ENCODE results near the gene ISYNA1.

DNA sequence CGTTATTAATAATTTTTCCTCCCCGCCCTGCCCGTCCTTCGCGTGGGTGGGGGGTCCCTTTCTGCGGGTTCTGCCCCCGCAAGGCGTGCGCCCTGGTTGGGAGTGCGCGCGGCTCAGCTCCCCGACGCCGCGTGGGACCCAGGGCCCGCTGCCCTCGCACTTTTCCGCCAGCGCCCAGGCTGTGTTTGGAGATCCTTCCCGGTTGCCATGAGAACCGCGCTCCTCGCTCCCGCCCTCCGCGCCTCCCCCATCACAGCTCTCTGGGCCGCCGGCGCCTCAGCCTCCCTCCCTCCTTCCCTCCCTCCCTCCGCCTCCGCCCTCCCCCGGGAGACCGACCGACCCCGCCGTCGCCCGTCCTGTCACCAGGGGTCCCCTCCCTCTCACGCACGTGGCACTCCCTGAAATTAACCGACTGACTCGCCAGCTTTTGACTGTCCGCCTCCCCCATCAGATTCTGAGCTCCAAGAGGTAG lies 21.1 kb downstream of the ISYNA1 start:
- TF ChIP-seq, protein P1, sequence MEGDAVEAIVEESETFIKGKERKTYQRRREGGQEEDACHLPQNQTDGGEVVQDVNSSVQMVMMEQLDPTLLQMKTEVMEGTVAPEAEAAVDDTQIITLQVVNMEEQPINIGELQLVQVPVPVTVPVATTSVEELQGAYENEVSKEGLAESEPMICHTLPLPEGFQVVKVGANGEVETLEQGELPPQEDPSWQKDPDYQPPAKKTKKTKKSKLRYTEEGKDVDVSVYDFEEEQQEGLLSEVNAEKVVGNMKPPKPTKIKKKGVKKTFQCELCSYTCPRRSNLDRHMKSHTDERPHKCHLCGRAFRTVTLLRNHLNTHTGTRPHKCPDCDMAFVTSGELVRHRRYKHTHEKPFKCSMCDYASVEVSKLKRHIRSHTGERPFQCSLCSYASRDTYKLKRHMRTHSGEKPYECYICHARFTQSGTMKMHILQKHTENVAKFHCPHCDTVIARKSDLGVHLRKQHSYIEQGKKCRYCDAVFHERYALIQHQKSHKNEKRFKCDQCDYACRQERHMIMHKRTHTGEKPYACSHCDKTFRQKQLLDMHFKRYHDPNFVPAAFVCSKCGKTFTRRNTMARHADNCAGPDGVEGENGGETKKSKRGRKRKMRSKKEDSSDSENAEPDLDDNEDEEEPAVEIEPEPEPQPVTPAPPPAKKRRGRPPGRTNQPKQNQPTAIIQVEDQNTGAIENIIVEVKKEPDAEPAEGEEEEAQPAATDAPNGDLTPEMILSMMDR (IDR thresholded peaks at IDR 0.05), result no peak
- no peak for TF ChIP-seq POLR2A (IDR thresholded peaks at IDR 0.05)

Data from adrenal gland (tissue), 5 donors.